WI38 (cell line): ENCODE results near the gene PHF20.
"Not testable (repeated sequence)": the region's sequence is repeated elsewhere in the genome, so short reads cannot be mapped to it uniquely, and the experiment has no call there.

Experiments
- H3K4me3 ChIP-seq: 2 replicates; pipeline ENCODE4 v1.5.1; 2011; ENCODE audit warnings: low read depth, mild to moderate bottlenecking, control low read depth, low read length
- CTCF ChIP-seq: IDR thresholded peaks from 2 replicates; pipeline ENCODE4 v1.5.1; 2012; ENCODE audit warnings: low read depth, mild to moderate bottlenecking, control low read depth, low read length

PHF20 gene

GRCh38 chr20:35991142-35991771 is 219.4 kb downstream of the PHF20 start:
- H3K4me3 ChIP-seq, result no peak overlapping the region
- TF ChIP-seq CTCF, result peak; percentile 60

GRCh38 chr20:35992713-35993335 is 221.0 kb downstream of the PHF20 start:
- no peak overlapping the region for H3K4me3 ChIP-seq
- peak; percentile 79 for TF ChIP-seq CTCF

- no peak overlapping the region for H3K4me3 ChIP-seq
- peak; percentile 98 for TF ChIP-seq CTCF
Observed at GRCh38 chr20:35994994-35995453, 223.2 kb downstream of the PHF20 start.

GRCh38 chr20:35996492-35996891 is 224.7 kb downstream of the PHF20 start:
- not testable (repeated sequence) for H3K4me3 ChIP-seq
